ENCODE measurements around the gene QSER1. TPM values are rescaled to one million over a fixed set of nuclear protein-coding genes. Genes with fewer than 3 reads are reported as not detected.

The QSER1 gene
- total RNA-seq, 1 donor from 2014 or later = 48.4 TPM

GRCh38 chr11:32890843-32891656, 1.6 kb upstream of the QSER1 start:
- Mint-ChIP-seq H3K4me1 (ENCODE audit: low read depth) (peaks cover 20% of the 10 kb centered on the region), H3K27me3 (peaks cover 41% of the 10 kb centered on the region), H3K4me3 (ENCODE audit: low read depth) (peak overlapping the region; percentile 83), H3K27ac (peak overlapping the region; percentile 97), H3K36me3 (ENCODE audit: insufficient read depth) (no peaks in the 10 kb centered on the region), H3K9me3 (ENCODE audit: low read depth) (no peaks in the 10 kb centered on the region)
- no peak for TF ChIP-seq CTCF (IDR thresholded peaks at IDR 0.05; ENCODE audit: unreplicated experiment)
- DNase-seq (ENCODE audit: low spot score, unreplicated experiment) = no peak

- Mint-ChIP-seq H3K36me3 (ENCODE audit: insufficient read depth) (no peaks in the 10 kb centered on the region), H3K4me1 (ENCODE audit: low read depth) (peaks cover 20% of the 10 kb centered on the region), H3K27me3 (peaks cover 35% of the 10 kb centered on the region), H3K9me3 (ENCODE audit: low read depth) (no peaks in the 10 kb centered on the region), H3K4me3 (ENCODE audit: low read depth) (peak overlapping the region; percentile 83), H3K27ac (peak overlapping the region; percentile 97)
- no peak for DNase-seq (ENCODE audit: low spot score, unreplicated experiment)
- TF ChIP-seq CTCF (IDR thresholded peaks at IDR 0.05; ENCODE audit: unreplicated experiment) = no peak
These were observed 805 bp upstream of the QSER1 start for GRCh38 chr11:32891657-32892354.

GRCh38 chr11:32893093-32893342, 407 bp downstream of the QSER1 start:
- peak overlapping the region; percentile 95 for H3K4me3 Mint-ChIP-seq (ENCODE audit: low read depth)
- DNase-seq (ENCODE audit: low spot score, unreplicated experiment) = no peak
- H3K4me1 Mint-ChIP-seq (ENCODE audit: low read depth) = peaks cover 20% of the 10 kb centered on the region
- peaks cover 23% of the 10 kb centered on the region for H3K27me3 Mint-ChIP-seq
- no peak for TF ChIP-seq CTCF (IDR thresholded peaks at IDR 0.05; ENCODE audit: unreplicated experiment)
- H3K27ac Mint-ChIP-seq = no peak overlapping the region
- H3K36me3 Mint-ChIP-seq (ENCODE audit: insufficient read depth) = no peaks in the 10 kb centered on the region
- H3K9me3 Mint-ChIP-seq (ENCODE audit: low read depth) = no peaks in the 10 kb centered on the region

- peaks cover 22% of the 10 kb centered on the region for H3K27me3 Mint-ChIP-seq
- peaks cover 20% of the 10 kb centered on the region for H3K4me1 Mint-ChIP-seq (ENCODE audit: low read depth)
- peak overlapping the region; percentile 95 for H3K4me3 Mint-ChIP-seq (ENCODE audit: low read depth)
- H3K27ac Mint-ChIP-seq = peak overlapping the region; percentile 98
- peak; percentile 73 for DNase-seq (ENCODE audit: low spot score, unreplicated experiment)
- peak; percentile 73 for TF ChIP-seq CTCF (IDR thresholded peaks at IDR 0.05; ENCODE audit: unreplicated experiment)
- no peaks in the 10 kb centered on the region for H3K36me3 Mint-ChIP-seq (ENCODE audit: insufficient read depth)
- no peaks in the 10 kb centered on the region for H3K9me3 Mint-ChIP-seq (ENCODE audit: low read depth)
These were observed 935 bp downstream of the QSER1 start for GRCh38 chr11:32893343-32894148.

- Mint-ChIP-seq H3K4me1 (ENCODE audit: low read depth) (peaks cover 20% of the 10 kb centered on the region), H3K9me3 (ENCODE audit: low read depth) (no peaks in the 10 kb centered on the region), H3K4me3 (ENCODE audit: low read depth) (peak overlapping the region; percentile 95), H3K27me3 (peaks cover 14% of the 10 kb centered on the region), H3K36me3 (ENCODE audit: insufficient read depth) (no peaks in the 10 kb centered on the region), H3K27ac (peak overlapping the region; percentile 98)
- DNase-seq (ENCODE audit: low spot score, unreplicated experiment) = no peak
- TF ChIP-seq CTCF (IDR thresholded peaks at IDR 0.05; ENCODE audit: unreplicated experiment) = no peak
These were observed 1.7 kb downstream of the QSER1 start for GRCh38 chr11:32894149-32894827.

Data from progenitor cell of endocrine pancreas (in vitro differentiated cells).